Ishikawa (cell line): ENCODE data around the gene SMC1A.

Experiments
- CEBPB ChIP-seq: IDR thresholded peaks from 2 replicates; pipeline ENCODE4 v1.6.1; 2012
- EGR1 ChIP-seq: IDR thresholded peaks from 2 replicates; pipeline ENCODE4 v1.6.1; 2012
- EP300 ChIP-seq: IDR thresholded peaks from 2 replicates; pipeline ENCODE4 v1.6.1; 2012; ENCODE audit warnings: borderline replicate concordance
- YY1 ChIP-seq: IDR thresholded peaks from 2 replicates; pipeline ENCODE4 v1.6.1; 2012; ENCODE audit warnings: low read depth
- TF ChIP-seq, protein P1 (sequence below): IDR thresholded peaks from 2 replicates; pipeline ENCODE4 v1.6.1; 2012

DNA sequence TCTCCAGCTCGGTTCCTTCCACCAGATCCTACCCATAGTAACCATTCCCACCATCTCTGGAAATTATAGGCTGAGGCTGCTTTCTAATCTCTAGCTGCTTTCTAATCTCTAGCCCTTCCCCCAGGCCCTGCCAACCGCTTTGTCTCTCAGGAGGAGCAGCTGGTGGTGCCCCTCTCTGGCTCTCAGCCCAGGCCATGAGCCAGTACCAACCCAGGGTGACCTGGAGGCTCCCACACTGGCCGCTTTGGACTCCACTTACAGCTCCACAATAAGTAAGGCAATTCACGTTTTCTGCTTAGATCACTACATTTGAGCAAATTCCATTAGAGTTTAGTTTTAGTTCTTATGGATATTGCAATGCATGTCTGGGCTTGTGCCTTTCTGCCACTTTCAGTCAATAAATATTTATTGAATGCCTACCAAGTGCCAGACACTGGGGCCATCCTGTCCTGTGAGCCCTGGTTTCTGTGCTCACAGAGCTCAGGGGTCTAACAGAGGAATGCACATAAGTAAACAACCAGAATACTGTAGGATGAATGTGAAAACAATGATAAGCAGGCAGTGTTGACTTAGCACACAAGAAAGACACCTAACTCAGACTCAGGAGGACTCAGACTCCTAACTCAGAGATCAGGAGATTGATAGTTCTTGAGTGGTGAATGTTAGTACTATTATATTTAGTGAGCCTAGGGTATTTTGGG, 38.9 kb downstream of the SMC1A start:
- no peak for TF ChIP-seq EGR1
- TF ChIP-seq CEBPB, result no peak
- no peak for TF ChIP-seq EP300
- no peak for TF ChIP-seq YY1
- TF ChIP-seq, protein P1, sequence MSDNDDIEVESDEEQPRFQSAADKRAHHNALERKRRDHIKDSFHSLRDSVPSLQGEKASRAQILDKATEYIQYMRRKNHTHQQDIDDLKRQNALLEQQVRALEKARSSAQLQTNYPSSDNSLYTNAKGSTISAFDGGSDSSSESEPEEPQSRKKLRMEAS, result no peak
